RWPE2 (cell line): ENCODE data around the gene CFAP99.

ENCODE experiments used
- ATAC-seq: fragments of 200-7000 bp; cut with Tn5 transposase; 3 replicates; pipeline ENCODE4 v1.9.1; 2021; ENCODE audit warnings: low read depth
- DNase-seq: peaks from one replicate; pipeline ENCODE4 v3.0.0-alpha.2; 2020; ENCODE audit warnings: low spot score
- H3K27ac ChIP-seq: fragments of 450-650 bp; 2 replicates; pipeline ENCODE4 v1.5.1; 2017; ENCODE audit warnings: mild to moderate bottlenecking; ENCODE audit not compliant: poor library complexity, severe bottlenecking
- H3K27me3 ChIP-seq: fragments of 250-450 bp; sonication (Bioruptor Pico); 2 replicates; pipeline ENCODE4 v1.5.1; 2021; ENCODE audit warnings: mild to moderate bottlenecking, moderate library complexity; ENCODE audit not compliant: insufficient read depth, poor library complexity, severe bottlenecking
- H3K36me3 ChIP-seq: fragments of 250-450 bp; sonication (Bioruptor Pico); 2 replicates; pipeline ENCODE4 v1.5.1; 2020; ENCODE audit warnings: low read depth, mild to moderate bottlenecking, moderate library complexity
- H3K4me1 ChIP-seq: fragments of 250-450 bp; sonication (Bioruptor Pico); 2 replicates; pipeline ENCODE4 v1.5.1; 2021; ENCODE audit warnings: mild to moderate bottlenecking, moderate library complexity; ENCODE audit not compliant: insufficient read depth, poor library complexity, severe bottlenecking
- H3K4me3 ChIP-seq: fragments of 250-450 bp; sonication (Bioruptor Pico); 2 replicates; pipeline ENCODE4 v1.5.1; 2021; ENCODE audit warnings: mild to moderate bottlenecking, moderate library complexity; ENCODE audit not compliant: severe bottlenecking
- H3K9me3 ChIP-seq: fragments of 250-450 bp; sonication (Bioruptor Pico); 2 replicates; pipeline ENCODE4 v1.5.1; 2021; ENCODE audit warnings: mild to moderate bottlenecking, moderate library complexity; ENCODE audit not compliant: severe bottlenecking
- CTCF ChIP-seq: fragments of 450-650 bp; IDR thresholded peaks from one replicate; pipeline ENCODE4 v1.5.1; 2017; ENCODE audit warnings: mild to moderate bottlenecking, moderate library complexity; ENCODE audit not compliant: poor library complexity, severe bottlenecking

CFAP99 gene

GRCh38 chr4:2396781-2397368 lies 21.9 kb upstream of the CFAP99 start:
- Histone ChIP-seq H3K9me3 (no peaks in the 10 kb centered on the region), H3K27ac (no peak overlapping the region), H3K4me3 (no peak overlapping the region), H3K4me1 (peaks cover 5% of the 10 kb centered on the region), H3K27me3 (no peaks in the 10 kb centered on the region), H3K36me3 (no peaks in the 10 kb centered on the region)
- no peak for ATAC-seq
- DNase-seq = no peak
- TF ChIP-seq CTCF = no peak

DNA sequence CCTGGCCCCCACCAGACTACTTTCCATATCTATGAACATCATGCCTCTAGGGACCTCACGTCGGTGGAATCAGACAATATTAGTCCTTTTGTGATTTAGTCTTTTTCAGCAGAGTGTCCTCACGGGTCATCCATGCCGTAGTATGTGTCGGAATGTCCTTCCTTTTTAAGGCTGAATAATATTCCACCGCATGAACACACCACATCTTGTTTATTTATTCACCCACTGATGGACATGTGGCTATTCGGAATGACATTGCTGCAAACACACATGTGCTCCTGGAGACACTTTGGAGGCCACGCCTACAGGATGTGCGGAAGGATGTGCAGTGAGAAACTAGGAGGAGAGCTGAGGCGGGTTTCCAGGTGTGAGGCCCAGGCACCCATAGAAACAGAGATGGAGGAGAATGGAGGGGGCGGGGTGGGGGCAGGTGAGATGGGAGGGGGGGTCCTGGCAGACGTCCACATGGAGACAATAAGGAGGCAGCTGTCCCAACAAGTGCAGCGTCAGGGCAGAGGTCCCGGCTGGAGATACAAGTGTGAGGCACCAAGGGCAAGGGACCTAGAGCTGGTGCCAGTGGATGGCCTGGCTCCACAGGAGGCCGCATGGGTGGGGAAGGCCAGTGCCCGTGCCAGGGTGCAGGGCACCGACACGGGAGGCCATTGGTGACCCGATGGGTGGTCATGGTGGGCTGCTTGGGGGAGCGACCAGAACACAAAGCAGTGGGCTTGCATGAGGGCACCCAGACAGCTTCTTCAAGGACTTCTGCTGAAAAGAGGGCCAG lies 21.0 kb upstream of the CFAP99 start:
- no peak for ATAC-seq
- Histone ChIP-seq H3K27me3 (no peaks in the 10 kb centered on the region), H3K4me1 (peaks cover 5% of the 10 kb centered on the region), H3K36me3 (no peaks in the 10 kb centered on the region), H3K4me3 (no peak overlapping the region), H3K27ac (no peak overlapping the region), H3K9me3 (no peaks in the 10 kb centered on the region)
- TF ChIP-seq CTCF = no peak
- peak; percentile 31 for DNase-seq

DNA sequence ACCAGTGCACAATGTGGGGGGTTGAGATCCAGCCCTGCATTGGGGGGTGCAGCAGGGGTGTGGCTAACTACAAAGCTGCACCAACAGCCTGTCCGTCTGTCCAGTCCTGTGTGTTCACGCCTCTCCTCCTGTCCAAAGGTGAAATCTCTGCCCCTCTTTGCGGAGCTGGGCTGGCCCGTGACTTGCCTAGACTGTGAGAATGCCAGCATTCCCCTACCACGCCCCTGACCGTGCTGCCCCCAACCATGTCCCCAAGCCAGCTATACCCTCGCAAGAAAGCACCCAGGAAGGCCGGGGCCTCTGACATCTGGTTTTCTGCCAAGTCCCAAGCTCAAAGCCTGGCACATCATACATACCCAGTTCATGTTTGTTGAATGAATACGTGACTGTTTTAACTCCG lies 19.5 kb upstream of the CFAP99 start:
- TF ChIP-seq CTCF = no peak
- ATAC-seq = no peak
- DNase-seq = peak; percentile 38
- Histone ChIP-seq H3K36me3 (no peaks in the 10 kb centered on the region), H3K27me3 (no peaks in the 10 kb centered on the region), H3K27ac (no peak overlapping the region), H3K9me3 (no peaks in the 10 kb centered on the region), H3K4me1 (no peaks in the 10 kb centered on the region), H3K4me3 (no peak overlapping the region)

- H3K27ac ChIP-seq = no peak overlapping the region
These were observed 19.0 kb upstream of the CFAP99 start for GRCh38 chr4:2399631-2400190.

More at GRCh38 chr4:2399631-2400190, 19.0 kb upstream of the CFAP99 start:
- no peaks in the 10 kb centered on the region for H3K27me3 ChIP-seq
- H3K36me3 ChIP-seq = no peaks in the 10 kb centered on the region
- ATAC-seq (no peak), DNase-seq (peak; percentile 38)
- H3K4me1 ChIP-seq = no peaks in the 10 kb centered on the region
- no peak overlapping the region for H3K4me3 ChIP-seq
- H3K9me3 ChIP-seq = no peaks in the 10 kb centered on the region
- TF ChIP-seq CTCF = no peak
